Activated T-cell treated with anti-CD3 and anti-CD28 coated beads for 48 hours (primary cell): ENCODE measurements around the gene MSANTD4.
"Not testable (repeated sequence)": the region's sequence is repeated elsewhere in the genome, so short reads cannot be mapped to it uniquely, and the experiment has no call there.

Experiments used
- DNase-seq: peaks from one replicate; pipeline ENCODE4 v3.0.0-alpha.2; 2020; ENCODE audit warnings: low read depth

Gene MSANTD4

DNA sequence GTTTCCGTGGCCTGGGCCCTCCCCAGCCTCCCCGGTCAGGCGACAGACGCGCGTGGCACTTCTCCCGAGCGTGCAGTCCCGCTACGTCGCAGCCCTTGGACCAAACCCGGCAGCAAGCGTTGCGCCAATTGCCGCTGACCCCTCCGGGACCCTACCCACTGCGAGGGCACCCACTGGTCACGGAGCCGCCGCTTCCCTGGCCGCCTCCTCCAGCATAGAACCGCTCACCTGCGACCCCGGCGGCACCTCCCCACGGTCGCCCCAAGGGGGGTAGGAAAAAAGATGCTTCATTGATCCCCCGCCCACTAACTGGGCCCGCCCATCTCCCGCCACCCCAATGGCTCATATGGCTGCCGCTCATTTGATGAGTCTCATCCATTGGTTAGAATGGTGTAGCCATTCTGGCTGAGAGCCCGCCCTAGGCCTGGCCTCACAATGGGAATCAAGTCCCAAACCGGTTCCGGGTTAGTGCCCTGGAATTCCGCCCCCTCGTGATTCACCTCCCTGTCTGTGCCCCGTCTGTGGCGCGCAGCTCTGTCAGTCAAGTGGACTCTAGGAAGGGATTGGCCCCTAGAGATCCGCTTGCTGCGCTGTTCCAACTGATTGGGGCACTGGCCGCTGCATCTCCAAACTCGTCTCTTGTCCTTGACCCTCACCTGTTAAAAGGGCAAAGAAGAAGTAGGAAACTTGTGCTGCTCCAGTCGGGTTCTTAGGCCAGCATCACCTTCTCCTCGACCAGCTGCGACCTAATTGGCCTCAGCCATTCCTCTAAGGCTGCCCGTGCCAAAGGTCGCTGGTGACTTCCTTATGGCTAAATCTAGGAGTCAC is at the start of gene MSANTD4:
TSS of gene MSANTD4 (minus strand) at position 274 of the 828 bp plus-strand sequence. CDS start 11,323 bp downstream, outside the sequence.
- DNase-seq: peak; percentile 91

- no peak for DNase-seq
These were observed 48.6 kb upstream of the MSANTD4 start for GRCh38 chr11:106070606-106071005.

- no peak for DNase-seq
These were observed 41.0 kb upstream of the MSANTD4 start for GRCh38 chr11:106063009-106063408.

DNA sequence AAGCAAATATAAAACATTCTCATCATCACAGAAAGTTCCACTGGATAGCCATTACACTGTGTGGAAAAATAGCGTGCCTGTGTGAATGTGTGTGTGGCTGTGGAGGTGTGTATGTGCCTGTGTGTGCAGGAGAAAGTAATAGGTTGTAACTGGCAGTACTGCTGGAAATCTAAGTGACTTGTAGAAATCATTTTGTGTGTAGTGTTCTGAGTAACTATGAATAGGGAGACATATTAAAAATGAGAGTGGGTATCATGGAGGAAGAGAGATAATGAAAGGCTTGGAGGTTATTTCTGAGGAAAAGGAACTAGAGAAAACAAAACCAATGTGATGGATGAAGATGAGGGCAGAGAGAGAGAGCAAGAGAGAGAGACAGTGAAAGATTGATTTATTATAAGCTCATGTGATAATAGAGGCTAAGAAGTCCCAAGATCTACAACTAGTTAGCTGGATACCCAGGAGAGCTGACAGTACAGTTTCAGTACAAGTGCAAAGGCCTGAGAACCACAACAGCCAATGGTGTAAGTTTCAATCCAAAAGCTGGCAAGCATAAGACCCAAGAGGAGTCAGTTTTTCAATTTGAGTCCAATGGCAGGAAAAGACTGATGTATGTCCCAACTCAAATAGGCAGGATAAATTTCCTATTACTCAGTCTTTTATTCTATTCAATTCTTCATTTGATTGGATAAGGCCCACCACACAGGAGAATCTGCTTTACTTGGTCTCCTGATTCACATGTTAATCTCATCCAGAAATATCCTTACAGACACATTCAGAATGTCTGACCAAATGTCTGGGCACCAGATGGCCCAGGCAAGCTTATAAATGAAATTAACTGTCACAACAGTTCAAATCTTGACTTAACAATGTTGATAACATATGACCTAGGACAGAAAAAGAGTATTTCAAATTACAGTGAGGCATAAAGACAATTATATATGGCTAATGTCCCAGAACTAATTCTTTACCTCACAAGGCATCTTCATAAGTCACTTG is 40.2 kb upstream of the MSANTD4 start:
- DNase-seq: no peak

GRCh38 chr11:106061249-106061784 is 39.3 kb upstream of the MSANTD4 start:
- no peak for DNase-seq

GRCh38 chr11:106059617-106060016 is 37.6 kb upstream of the MSANTD4 start:
- DNase-seq: no peak

GRCh38 chr11:106058377-106058776 is 36.3 kb upstream of the MSANTD4 start:
- DNase-seq: not testable (repeated sequence)

DNA sequence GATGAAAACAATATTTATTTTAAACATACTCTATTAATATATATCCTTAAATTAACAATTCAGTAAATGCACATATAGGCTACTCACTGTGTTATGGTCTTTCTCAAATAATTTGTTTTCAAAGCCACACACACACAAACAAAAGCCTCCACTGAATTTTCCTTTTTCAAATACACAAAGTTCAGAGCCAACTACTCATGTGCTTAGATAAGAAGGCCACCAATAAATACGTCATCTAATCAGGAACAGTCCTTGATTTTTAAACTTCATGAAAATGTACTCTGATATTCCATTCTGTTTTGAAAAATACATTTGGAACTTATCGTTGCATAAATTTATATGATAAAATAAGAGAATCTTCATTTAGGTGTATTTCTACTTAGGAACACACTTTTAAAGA is 29.1 kb upstream of the MSANTD4 start:
- DNase-seq: no peak

- no peak for DNase-seq
These were observed 27.9 kb upstream of the MSANTD4 start for GRCh38 chr11:106049727-106050476.

GRCh38 chr11:106047631-106048030 is 25.6 kb upstream of the MSANTD4 start:
- DNase-seq: no peak

GRCh38 chr11:106043540-106043939 is 21.5 kb upstream of the MSANTD4 start:
- DNase-seq: no peak

- DNase-seq: no peak
These were observed 10.8 kb upstream of the MSANTD4 start for GRCh38 chr11:106032861-106033260.

GRCh38 chr11:106031936-106032335 is 9.9 kb upstream of the MSANTD4 start:
- DNase-seq: no peak

- no peak for DNase-seq
These were observed 9.3 kb upstream of the MSANTD4 start for GRCh38 chr11:106031202-106031810.

DNA sequence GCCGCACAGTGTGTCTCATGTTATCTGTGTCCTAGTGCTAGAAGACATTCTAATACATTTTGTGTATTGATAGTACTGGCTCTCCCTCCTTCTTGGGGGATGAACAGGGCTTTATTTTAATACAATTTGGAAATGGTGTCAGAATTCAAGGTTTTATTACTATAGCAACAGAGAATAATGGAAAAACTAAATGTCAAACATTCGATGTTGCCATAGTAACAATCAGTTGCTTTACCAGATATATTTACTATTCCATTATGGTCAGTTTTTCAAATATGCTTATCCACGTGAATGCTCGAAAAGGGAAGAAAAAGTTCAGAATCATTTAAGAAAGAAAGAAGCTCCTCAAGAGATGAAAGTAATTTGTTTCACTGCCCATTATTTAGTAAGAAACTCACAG is 8.6 kb upstream of the MSANTD4 start:
- no peak for DNase-seq

DNA sequence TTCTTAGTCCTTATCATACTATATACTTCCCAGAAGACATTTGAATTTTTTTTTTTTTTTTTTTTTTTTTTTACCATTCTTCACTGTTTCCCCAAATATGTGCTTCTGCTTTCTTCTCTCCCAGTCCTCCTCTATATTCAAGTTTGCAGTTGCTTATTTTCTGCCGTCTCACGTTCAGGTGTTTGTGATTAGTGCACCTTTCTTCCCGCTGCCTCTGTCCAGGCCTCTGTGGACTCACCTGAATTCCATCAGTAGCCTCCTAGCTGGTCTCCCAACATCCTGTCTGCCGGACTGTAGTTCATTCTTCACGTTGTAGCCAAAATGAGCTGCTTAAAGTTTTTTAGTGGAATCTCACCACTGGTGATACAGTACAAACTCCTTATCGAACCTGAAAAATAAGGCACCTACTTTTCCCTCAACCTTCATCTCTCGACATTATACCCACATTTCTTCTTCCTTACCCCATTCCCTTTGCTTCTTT is 795 bp upstream of the MSANTD4 start:
- DNase-seq: no peak

DNA sequence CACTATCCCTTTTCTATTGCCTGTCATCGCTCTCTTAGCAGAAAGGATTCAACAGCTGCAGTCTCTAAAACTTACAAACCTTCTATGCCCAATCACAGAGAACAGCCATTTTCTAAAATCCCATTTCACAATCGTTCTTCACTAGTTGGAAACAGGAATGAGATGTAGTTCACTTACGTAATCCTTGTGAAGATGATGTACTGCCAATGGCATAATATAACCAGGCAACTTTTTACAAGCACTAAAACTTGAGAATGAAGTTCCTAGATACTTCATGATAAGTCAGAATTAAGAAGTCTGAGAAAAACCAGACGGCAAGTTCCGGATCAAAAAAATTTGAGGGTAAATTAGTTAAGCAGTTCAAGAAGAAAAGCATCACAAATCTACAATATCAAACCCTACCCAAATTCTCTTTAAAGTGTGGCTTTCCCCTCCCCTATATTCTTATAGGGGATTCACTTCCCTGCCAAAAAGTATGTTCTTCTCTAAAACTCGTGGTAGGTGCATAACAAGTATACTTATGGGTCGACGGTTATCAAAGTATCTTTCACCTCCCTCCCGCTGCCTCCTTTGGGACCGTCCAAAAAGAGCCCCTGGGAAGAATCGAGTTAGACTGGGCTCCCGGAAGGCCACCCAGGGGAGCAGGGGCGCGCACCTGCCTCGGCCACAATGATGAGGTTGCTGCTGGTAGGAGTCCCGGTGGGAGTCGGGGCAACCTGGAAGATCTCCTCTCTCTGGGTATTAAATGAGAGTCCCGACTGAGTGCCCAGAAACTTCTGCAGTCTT is 666 bp downstream of the MSANTD4 start:
- no peak for DNase-seq

GRCh38 chr11:106017093-106017492 is 4.9 kb downstream of the MSANTD4 start:
- DNase-seq: no peak

GRCh38 chr11:106015066-106015465 is 7.0 kb downstream of the MSANTD4 start:
- no peak for DNase-seq

GRCh38 chr11:106014620-106015019 is 7.4 kb downstream of the MSANTD4 start:
- DNase-seq: no peak
